Measurements from ENCODE around the gene LFNG. TPM values are rescaled to one million over a fixed set of nuclear protein-coding genes. Genes with fewer than 3 reads are reported as not detected.

LFNG gene
- total RNA-seq, 1 experiment from 2014 or later: 20.0 TPM

DNA sequence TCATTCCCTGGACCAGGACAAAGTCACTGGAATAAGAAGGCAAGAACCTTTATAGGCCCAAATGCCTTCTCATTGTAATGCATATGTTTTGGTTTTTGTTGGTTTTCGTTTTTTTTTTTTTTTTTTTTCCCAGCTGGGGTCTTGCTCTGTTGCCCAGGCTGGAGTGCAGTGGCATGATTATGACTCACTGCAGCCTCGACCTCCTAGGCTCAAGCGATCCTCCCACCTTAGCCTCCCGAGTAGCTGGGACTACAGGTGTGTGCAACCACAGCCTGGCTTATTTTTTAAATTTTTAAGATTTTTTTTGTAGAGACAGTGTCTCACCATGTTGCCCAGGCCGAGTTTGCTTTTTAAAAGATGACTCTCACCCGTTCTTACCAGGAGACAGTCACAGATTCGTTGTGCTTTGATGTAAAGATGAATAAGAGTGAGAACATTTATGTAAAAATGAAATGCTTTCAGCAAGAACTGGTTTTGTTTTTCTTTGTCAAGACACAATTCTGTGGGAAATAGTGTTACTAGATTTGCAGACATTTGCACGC, 46.8 kb downstream of the LFNG start:
- H3K4me3 ChIP-seq (ENCODE audit: insufficient read depth, low read depth, low read length): no peak overlapping the region
- DNase-seq: no peak
- no peaks in the 10 kb centered on the region for H3K27me3 ChIP-seq (ENCODE audit: control insufficient read depth, insufficient read depth, low read length)
- H3K36me3 ChIP-seq (replicated peaks; ENCODE audit: control insufficient read depth, insufficient read depth, low read length): no peaks in the 10 kb centered on the region

DNA sequence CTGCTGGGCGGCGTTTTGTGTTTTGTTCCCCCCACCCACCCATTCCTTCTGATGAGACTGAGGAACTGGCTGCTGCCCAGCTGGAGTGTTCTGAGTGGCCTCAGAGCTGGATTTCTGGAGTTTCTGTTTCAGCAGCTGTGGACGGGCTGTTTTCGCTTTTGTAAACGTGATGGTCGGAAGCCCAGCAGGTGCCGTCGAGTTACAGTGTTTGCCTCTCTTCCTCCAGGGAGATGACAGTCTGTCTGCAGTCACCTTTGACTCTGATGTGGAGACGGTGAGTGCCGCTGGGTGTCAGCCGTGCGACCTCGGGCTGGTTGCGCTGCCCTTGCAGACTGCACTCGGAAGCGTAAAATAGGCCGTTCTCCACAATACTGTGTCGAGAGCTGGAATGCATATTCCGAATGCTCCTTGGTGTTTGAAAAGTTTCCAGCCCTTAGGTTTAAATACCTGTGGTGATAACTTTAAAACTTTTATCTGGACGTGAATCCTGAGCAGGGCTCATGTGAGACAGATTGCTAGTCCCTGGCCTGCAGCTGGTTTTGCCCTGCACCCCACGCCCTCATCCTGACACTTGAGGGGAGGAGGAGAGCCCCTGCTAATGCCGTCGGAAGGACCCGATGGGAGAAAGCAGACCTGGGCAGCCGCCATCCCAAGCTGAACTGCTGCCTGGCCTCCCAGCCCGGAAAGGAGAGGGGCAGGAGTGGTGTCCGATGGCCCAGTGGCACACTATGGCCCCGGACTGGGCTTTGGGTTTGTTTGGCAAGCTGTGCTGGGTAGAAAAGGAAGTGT, 47.5 kb downstream of the LFNG start:
- peak; percentile 65 for DNase-seq
- Histone ChIP-seq H3K36me3 (replicated peaks; ENCODE audit: control insufficient read depth, insufficient read depth, low read length) (no peaks in the 10 kb centered on the region), H3K27me3 (ENCODE audit: control insufficient read depth, insufficient read depth, low read length) (no peaks in the 10 kb centered on the region), H3K4me3 (ENCODE audit: insufficient read depth, low read depth, low read length) (no peak overlapping the region)

GRCh38 chr7:2567679-2568278, 48.2 kb downstream of the LFNG start:
- H3K27me3 ChIP-seq (ENCODE audit: control insufficient read depth, insufficient read depth, low read length): no peaks in the 10 kb centered on the region
- no peak overlapping the region for H3K4me3 ChIP-seq (ENCODE audit: insufficient read depth, low read depth, low read length)
- DNase-seq: peak; percentile 87

DNA sequence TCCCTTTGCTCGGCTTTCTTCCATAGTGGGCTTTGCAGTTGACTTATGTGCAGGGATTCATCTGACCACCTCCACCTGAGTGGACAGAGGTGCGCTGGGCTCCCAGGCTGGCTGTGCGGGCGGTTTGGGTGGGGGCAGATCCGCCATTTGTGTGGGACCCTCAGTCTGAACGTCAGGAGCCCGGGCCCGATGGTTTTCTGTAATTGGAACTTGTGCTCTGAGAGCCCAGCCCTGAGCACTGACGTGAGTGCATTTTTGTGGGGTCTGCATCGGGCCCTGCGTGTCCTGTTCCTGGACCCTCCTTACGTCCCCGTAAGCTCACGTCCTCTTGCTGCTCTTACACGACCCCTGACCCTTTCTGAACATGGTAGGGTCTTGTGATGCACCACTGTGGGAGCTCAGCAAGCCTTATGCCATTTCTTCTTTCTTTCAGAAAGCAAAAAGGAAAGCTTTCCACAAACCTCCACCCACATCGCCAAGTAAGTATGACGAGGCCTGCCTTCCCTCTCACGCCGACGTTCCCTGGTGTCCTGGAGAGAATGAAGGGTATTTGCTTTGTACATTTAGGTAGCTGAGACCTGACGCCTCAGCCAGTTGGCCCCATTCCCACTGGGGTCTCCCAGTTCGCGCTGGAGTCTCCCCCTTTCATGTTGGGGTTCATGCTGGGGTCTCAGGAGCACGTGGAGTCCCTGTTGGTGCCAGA, 49.1 kb downstream of the LFNG start:
- Histone ChIP-seq H3K4me3 (ENCODE audit: insufficient read depth, low read depth, low read length) (no peak overlapping the region), H3K27me3 (ENCODE audit: control insufficient read depth, insufficient read depth, low read length) (no peaks in the 10 kb centered on the region)
- no peak for DNase-seq

More at GRCh38 chr7:2567679-2568278, 48.2 kb downstream of the LFNG start:
- H3K36me3 ChIP-seq (replicated peaks; ENCODE audit: control insufficient read depth, insufficient read depth, low read length): no peaks in the 10 kb centered on the region

GRCh38 chr7:2569421-2569820, 49.8 kb downstream of the LFNG start:
- DNase-seq: no peak
- Histone ChIP-seq H3K27me3 (ENCODE audit: control insufficient read depth, insufficient read depth, low read length) (no peaks in the 10 kb centered on the region), H3K4me3 (ENCODE audit: insufficient read depth, low read depth, low read length) (no peak overlapping the region), H3K36me3 (replicated peaks; ENCODE audit: control insufficient read depth, insufficient read depth, low read length) (no peaks in the 10 kb centered on the region)

More for the DNA sequence above, 49.1 kb downstream of the LFNG start:
- H3K36me3 ChIP-seq (replicated peaks; ENCODE audit: control insufficient read depth, insufficient read depth, low read length): no peaks in the 10 kb centered on the region

- DNase-seq: no peak
- no peaks in the 10 kb centered on the region for H3K36me3 ChIP-seq (replicated peaks; ENCODE audit: control insufficient read depth, insufficient read depth, low read length)
- H3K4me3 ChIP-seq (ENCODE audit: insufficient read depth, low read depth, low read length): no peak overlapping the region
- H3K27me3 ChIP-seq (ENCODE audit: control insufficient read depth, insufficient read depth, low read length): no peaks in the 10 kb centered on the region
Observed at GRCh38 chr7:2570021-2570420, 50.4 kb downstream of the LFNG start.

DNA sequence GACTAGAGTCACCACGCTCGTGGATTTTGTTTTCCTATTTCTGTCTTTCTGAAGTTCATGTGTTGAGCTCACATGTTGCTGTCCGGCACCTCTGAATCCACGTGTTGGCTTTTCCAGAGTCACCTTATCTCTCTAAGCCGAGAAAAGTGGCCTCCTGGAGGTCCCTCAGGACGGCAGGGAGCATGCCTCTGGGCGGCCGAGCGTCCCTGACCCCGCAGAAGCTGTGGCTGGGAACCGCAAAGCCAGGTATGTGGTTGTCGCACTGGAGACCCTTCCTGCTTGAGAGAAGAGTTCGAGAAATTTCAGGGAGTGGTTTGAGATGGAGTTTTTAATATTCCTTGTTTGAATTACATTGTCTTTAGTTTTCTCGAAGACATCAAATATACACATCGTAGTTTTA, 51.8 kb downstream of the LFNG start:
- no peak overlapping the region for H3K4me3 ChIP-seq (ENCODE audit: insufficient read depth, low read depth, low read length)
- H3K27me3 ChIP-seq (ENCODE audit: control insufficient read depth, insufficient read depth, low read length): no peaks in the 10 kb centered on the region
- H3K36me3 ChIP-seq (replicated peaks; ENCODE audit: control insufficient read depth, insufficient read depth, low read length): no peaks in the 10 kb centered on the region
- DNase-seq: no peak

DNA sequence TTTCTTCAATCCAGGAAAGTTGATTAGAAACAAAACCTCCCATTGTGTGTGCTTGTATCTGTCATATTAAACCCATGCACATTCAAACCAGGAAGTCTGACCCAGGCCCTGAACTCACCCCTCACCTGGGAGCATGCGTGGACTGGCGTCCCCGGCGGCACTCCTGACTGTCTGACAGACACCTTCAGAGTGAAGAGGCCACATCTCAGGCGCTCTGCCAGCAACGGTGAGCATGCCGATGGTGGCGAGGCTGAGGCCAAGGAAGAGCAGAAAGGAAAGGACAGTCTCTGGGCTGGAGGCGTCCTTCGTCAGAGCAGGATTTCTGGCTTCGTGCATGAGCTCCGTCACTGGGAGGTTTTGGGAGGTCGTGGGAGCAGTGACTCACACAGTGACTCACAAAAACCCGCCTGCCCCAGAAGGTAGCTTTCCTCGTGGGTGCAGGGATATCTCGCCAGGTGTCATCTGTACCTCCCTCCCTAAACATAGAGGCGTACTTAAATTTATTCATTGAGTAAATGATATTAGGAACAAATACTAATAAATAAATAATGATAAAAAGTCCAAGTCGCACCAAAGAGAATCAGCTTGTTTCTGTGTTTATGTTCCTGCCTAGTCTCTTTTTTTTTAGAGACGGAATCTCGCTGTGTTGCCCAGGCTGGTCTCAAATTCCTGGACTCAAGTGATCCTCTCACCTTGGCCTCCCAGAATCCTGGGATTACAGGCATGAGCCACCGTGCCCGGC, 52.7 kb downstream of the LFNG start:
- Histone ChIP-seq H3K4me3 (ENCODE audit: insufficient read depth, low read depth, low read length) (no peak overlapping the region), H3K36me3 (replicated peaks; ENCODE audit: control insufficient read depth, insufficient read depth, low read length) (no peaks in the 10 kb centered on the region), H3K27me3 (ENCODE audit: control insufficient read depth, insufficient read depth, low read length) (no peaks in the 10 kb centered on the region)
- no peak for DNase-seq

GRCh38 chr7:2573761-2574160, 54.2 kb downstream of the LFNG start:
- H3K4me3 ChIP-seq (ENCODE audit: insufficient read depth, low read depth, low read length): no peak overlapping the region
- H3K27me3 ChIP-seq (ENCODE audit: control insufficient read depth, insufficient read depth, low read length): no peaks in the 10 kb centered on the region
- H3K36me3 ChIP-seq (replicated peaks; ENCODE audit: control insufficient read depth, insufficient read depth, low read length): no peaks in the 10 kb centered on the region
- DNase-seq: no peak

GRCh38 chr7:2575046-2575732, 55.6 kb downstream of the LFNG start:
- H3K4me3 ChIP-seq (ENCODE audit: insufficient read depth, low read depth, low read length): no peak overlapping the region
- DNase-seq: no peak
- H3K36me3 ChIP-seq (replicated peaks; ENCODE audit: control insufficient read depth, insufficient read depth, low read length): no peaks in the 10 kb centered on the region
- no peaks in the 10 kb centered on the region for H3K27me3 ChIP-seq (ENCODE audit: control insufficient read depth, insufficient read depth, low read length)

DNA sequence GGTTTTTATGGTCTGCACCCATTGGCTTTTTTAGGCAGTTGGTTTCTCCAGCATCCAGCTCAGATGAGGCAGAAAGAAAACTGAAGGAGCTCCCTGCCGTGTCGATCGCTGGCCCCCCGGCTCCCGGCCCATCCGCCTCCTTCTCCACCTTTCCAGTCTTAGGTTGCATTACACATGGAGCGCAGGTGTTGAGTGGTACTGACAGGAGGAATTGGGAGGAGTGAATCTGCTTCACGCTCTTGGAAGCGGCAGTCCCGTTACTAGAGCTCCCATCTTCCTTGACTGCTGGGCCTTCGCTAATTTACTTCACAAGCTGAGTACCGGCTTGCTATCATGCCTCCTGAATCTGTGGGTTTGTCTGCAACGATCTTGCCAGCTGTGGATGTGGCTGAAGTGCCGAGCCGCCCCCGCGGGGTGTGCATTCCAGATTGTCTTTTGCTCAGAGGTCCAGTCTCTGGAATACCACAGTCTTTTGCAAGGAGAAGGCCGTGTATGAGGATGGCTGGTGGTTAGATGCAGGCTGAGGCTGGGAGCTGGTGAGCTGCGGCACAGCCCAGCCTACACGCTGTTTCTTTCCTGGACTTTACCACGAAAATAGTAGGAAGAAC, 56.3 kb downstream of the LFNG start:
- Histone ChIP-seq H3K4me3 (ENCODE audit: insufficient read depth, low read depth, low read length) (no peak overlapping the region), H3K27me3 (ENCODE audit: control insufficient read depth, insufficient read depth, low read length) (no peaks in the 10 kb centered on the region), H3K36me3 (replicated peaks; ENCODE audit: control insufficient read depth, insufficient read depth, low read length) (no peaks in the 10 kb centered on the region)
- no peak for DNase-seq

GRCh38 chr7:2576742-2577491, 57.3 kb downstream of the LFNG start:
- peak; percentile 26 for DNase-seq
- H3K27me3 ChIP-seq (ENCODE audit: control insufficient read depth, insufficient read depth, low read length): no peaks in the 10 kb centered on the region
- H3K4me3 ChIP-seq (ENCODE audit: insufficient read depth, low read depth, low read length): no peak overlapping the region
- H3K36me3 ChIP-seq (replicated peaks; ENCODE audit: control insufficient read depth, insufficient read depth, low read length): no peaks in the 10 kb centered on the region
